Dendritic cell treated with granulocyte-macrophage colony-stimulating factor and Interleukin-4, amounts not matched to agents 40 ng/mL and 50 ng/mL, for 4 days (primary cell): ENCODE measurements around the gene CEMIP2.
"Not testable (repeated sequence)": the region's sequence is repeated elsewhere in the genome, so short reads cannot be mapped to it uniquely, and the experiment has no call there.

Source experiments
- H3K27ac Mint-ChIP-seq: one replicate; pipeline ENCODE4 v1.8.0; 2022; ENCODE audit warnings: mild to moderate bottlenecking, mixed read lengths
- H3K27me3 Mint-ChIP-seq: one replicate; pipeline ENCODE4 v1.8.0; 2022; ENCODE audit warnings: mild to moderate bottlenecking, mixed read lengths
- H3K36me3 Mint-ChIP-seq: one replicate; pipeline ENCODE4 v1.8.0; 2022; ENCODE audit warnings: low read depth, mixed read lengths
- H3K4me1 Mint-ChIP-seq: one replicate; pipeline ENCODE4 v1.8.0; 2022; ENCODE audit warnings: low read depth, mixed read lengths
- H3K4me3 Mint-ChIP-seq: one replicate; pipeline ENCODE4 v1.8.0; 2022; ENCODE audit warnings: mild to moderate bottlenecking, moderate library complexity, mixed read lengths
- H3K9me3 Mint-ChIP-seq: one replicate; pipeline ENCODE4 v1.8.0; 2022; ENCODE audit warnings: mixed read lengths
- intact Hi-C: fragments of 100-400 bp; cut with micrococcal nuclease; formaldehyde crosslinking; loops from one replicate; pipeline ENCODE4 v1.15.0; 2022

CEMIP2 gene

GRCh38 chr9:71768388-71769174, at the start of gene CEMIP2:
Gene CEMIP2, minus strand, starts transcription at chr9:71768513. Its CDS starts 18,140 bp downstream, at chr9:71750373.
- Mint-ChIP-seq H3K27me3 (peaks cover 23% of the 10 kb centered on the region), H3K4me1 (peaks cover 52% of the 10 kb centered on the region), H3K9me3 (no peaks in the 10 kb centered on the region), H3K36me3 (peaks cover 18% of the 10 kb centered on the region), H3K27ac (peak within 1 kb of the TSS; percentile 90), H3K4me3 (peak within 1 kb of the TSS; percentile 90)
- intact Hi-C loops = loop anchor here (1.0 to 5.0 kb wide), 5 partner anchors 41 to 164 kb away; partner anchors contain the start of genes ABHD17B and C9orf85

- peaks cover 8% of the 10 kb centered on the region for H3K4me1 Mint-ChIP-seq
- no peaks in the 10 kb centered on the region for H3K9me3 Mint-ChIP-seq
- H3K4me3 Mint-ChIP-seq = no peak overlapping the region
- H3K27me3 Mint-ChIP-seq = peaks cover 4% of the 10 kb centered on the region
- no peaks in the 10 kb centered on the region for H3K36me3 Mint-ChIP-seq
- no peak overlapping the region for H3K27ac Mint-ChIP-seq
- intact Hi-C loops = no loop called here
Measured at GRCh38 chr9:71816916-71817451, 48.7 kb upstream of the CEMIP2 start.

- Mint-ChIP-seq H3K27me3 (peaks cover 4% of the 10 kb centered on the region), H3K36me3 (no peaks in the 10 kb centered on the region), H3K4me1 (peaks cover 8% of the 10 kb centered on the region), H3K4me3 (no peak overlapping the region), H3K27ac (no peak overlapping the region), H3K9me3 (no peaks in the 10 kb centered on the region)
- intact Hi-C loops = no loop called here
Measured at GRCh38 chr9:71814815-71815214, 46.5 kb upstream of the CEMIP2 start.

- Mint-ChIP-seq H3K4me3 (no peak overlapping the region), H3K9me3 (no peaks in the 10 kb centered on the region), H3K27ac (no peak overlapping the region), H3K36me3 (no peaks in the 10 kb centered on the region), H3K4me1 (peaks cover 8% of the 10 kb centered on the region), H3K27me3 (peaks cover 4% of the 10 kb centered on the region)
- intact Hi-C loops = no loop called here
Measured at GRCh38 chr9:71814226-71814625, 45.9 kb upstream of the CEMIP2 start.

- H3K27me3 Mint-ChIP-seq = peaks cover 2% of the 10 kb centered on the region
- peaks cover 6% of the 10 kb centered on the region for H3K4me1 Mint-ChIP-seq
- no peak overlapping the region for H3K27ac Mint-ChIP-seq
- intact Hi-C loops = no loop called here
- H3K9me3 Mint-ChIP-seq = no peaks in the 10 kb centered on the region
- no peaks in the 10 kb centered on the region for H3K36me3 Mint-ChIP-seq
- no peak overlapping the region for H3K4me3 Mint-ChIP-seq
Measured at GRCh38 chr9:71812385-71812784, 44.1 kb upstream of the CEMIP2 start.

GRCh38 chr9:71808068-71808467, 39.8 kb upstream of the CEMIP2 start:
- Mint-ChIP-seq H3K4me3 (no peak overlapping the region), H3K36me3 (no peaks in the 10 kb centered on the region), H3K27me3 (no peaks in the 10 kb centered on the region), H3K27ac (no peak overlapping the region), H3K9me3 (no peaks in the 10 kb centered on the region), H3K4me1 (no peaks in the 10 kb centered on the region)
- intact Hi-C loops = no loop called here

GRCh38 chr9:71806901-71807307, 38.6 kb upstream of the CEMIP2 start:
- H3K4me1 Mint-ChIP-seq = no peaks in the 10 kb centered on the region
- H3K4me3 Mint-ChIP-seq = no peak overlapping the region
- no peaks in the 10 kb centered on the region for H3K9me3 Mint-ChIP-seq
- no peaks in the 10 kb centered on the region for H3K36me3 Mint-ChIP-seq
- intact Hi-C loops = loop anchor here (1.0 to 2.0 kb wide), 2 partner anchors 218 to 466 kb away; no protein-coding TSS in a partner anchor
- no peaks in the 10 kb centered on the region for H3K27me3 Mint-ChIP-seq
- no peak overlapping the region for H3K27ac Mint-ChIP-seq

GRCh38 chr9:71805096-71805495, 36.8 kb upstream of the CEMIP2 start:
- H3K27ac Mint-ChIP-seq, H3K9me3 Mint-ChIP-seq, H3K4me1 Mint-ChIP-seq, H3K36me3 Mint-ChIP-seq, intact Hi-C loops, H3K27me3 Mint-ChIP-seq, H3K4me3 Mint-ChIP-seq: not testable (repeated sequence)

- Mint-ChIP-seq H3K36me3 (no peaks in the 10 kb centered on the region), H3K4me1 (no peaks in the 10 kb centered on the region), H3K9me3 (no peaks in the 10 kb centered on the region), H3K4me3 (no peak overlapping the region), H3K27ac (no peak overlapping the region), H3K27me3 (no peaks in the 10 kb centered on the region)
- intact Hi-C loops = no loop called here
Measured at GRCh38 chr9:71801826-71802225, 33.5 kb upstream of the CEMIP2 start.

GRCh38 chr9:71797266-71797665, 29.0 kb upstream of the CEMIP2 start:
- no peak overlapping the region for H3K4me3 Mint-ChIP-seq
- H3K4me1 Mint-ChIP-seq = no peaks in the 10 kb centered on the region
- H3K27ac Mint-ChIP-seq = no peak overlapping the region
- intact Hi-C loops = no loop called here
- no peaks in the 10 kb centered on the region for H3K9me3 Mint-ChIP-seq
- H3K36me3 Mint-ChIP-seq = no peaks in the 10 kb centered on the region
- H3K27me3 Mint-ChIP-seq = no peaks in the 10 kb centered on the region

GRCh38 chr9:71796100-71796767, 27.9 kb upstream of the CEMIP2 start:
- no peaks in the 10 kb centered on the region for H3K9me3 Mint-ChIP-seq
- intact Hi-C loops = no loop called here
- no peaks in the 10 kb centered on the region for H3K36me3 Mint-ChIP-seq
- no peaks in the 10 kb centered on the region for H3K4me1 Mint-ChIP-seq
- H3K27ac Mint-ChIP-seq = no peak overlapping the region
- H3K27me3 Mint-ChIP-seq = no peaks in the 10 kb centered on the region
- H3K4me3 Mint-ChIP-seq = no peak overlapping the region

- Mint-ChIP-seq H3K36me3 (no peaks in the 10 kb centered on the region), H3K9me3 (no peaks in the 10 kb centered on the region), H3K27ac (no peak overlapping the region), H3K4me1 (no peaks in the 10 kb centered on the region), H3K27me3 (no peaks in the 10 kb centered on the region), H3K4me3 (no peak overlapping the region)
- intact Hi-C loops = no loop called here
Measured at GRCh38 chr9:71795097-71795813, 26.9 kb upstream of the CEMIP2 start.

GRCh38 chr9:71793386-71794105, 25.2 kb upstream of the CEMIP2 start:
- Mint-ChIP-seq H3K27me3 (no peaks in the 10 kb centered on the region), H3K36me3 (no peaks in the 10 kb centered on the region), H3K4me1 (no peaks in the 10 kb centered on the region), H3K27ac (no peak overlapping the region), H3K9me3 (no peaks in the 10 kb centered on the region), H3K4me3 (no peak overlapping the region)
- intact Hi-C loops = no loop called here
